ENCODE measurements around the gene PCBP3. TPM values are rescaled to one million over a fixed set of nuclear protein-coding genes. Genes with fewer than 3 reads are reported as not detected.

Gene PCBP3
- total and polyA plus RNA-seq, 2 of the 8 experiments (the other 6 are each of a cell fraction or from before 2014, with no cell fraction given) = 3.5 to 6.3 TPM

- TF ChIP-seq RAD21 (IDR thresholded peaks at IDR 0.05 in 1 of 2, conservative IDR thresholded peaks at IDR 0.05 in 1 of 2; ENCODE audit: low read depth in 2 of 2, low read length in 2 of 2) = peak; percentile 24 to 39; a peak in 3 of 4 replicates
These were observed 310.7 kb downstream of the PCBP3 start (continued) for GRCh38 chr21:45954261-45954660.
